ENCODE data around the gene KRTAP4-5.

- TF ChIP-seq, protein P1, sequence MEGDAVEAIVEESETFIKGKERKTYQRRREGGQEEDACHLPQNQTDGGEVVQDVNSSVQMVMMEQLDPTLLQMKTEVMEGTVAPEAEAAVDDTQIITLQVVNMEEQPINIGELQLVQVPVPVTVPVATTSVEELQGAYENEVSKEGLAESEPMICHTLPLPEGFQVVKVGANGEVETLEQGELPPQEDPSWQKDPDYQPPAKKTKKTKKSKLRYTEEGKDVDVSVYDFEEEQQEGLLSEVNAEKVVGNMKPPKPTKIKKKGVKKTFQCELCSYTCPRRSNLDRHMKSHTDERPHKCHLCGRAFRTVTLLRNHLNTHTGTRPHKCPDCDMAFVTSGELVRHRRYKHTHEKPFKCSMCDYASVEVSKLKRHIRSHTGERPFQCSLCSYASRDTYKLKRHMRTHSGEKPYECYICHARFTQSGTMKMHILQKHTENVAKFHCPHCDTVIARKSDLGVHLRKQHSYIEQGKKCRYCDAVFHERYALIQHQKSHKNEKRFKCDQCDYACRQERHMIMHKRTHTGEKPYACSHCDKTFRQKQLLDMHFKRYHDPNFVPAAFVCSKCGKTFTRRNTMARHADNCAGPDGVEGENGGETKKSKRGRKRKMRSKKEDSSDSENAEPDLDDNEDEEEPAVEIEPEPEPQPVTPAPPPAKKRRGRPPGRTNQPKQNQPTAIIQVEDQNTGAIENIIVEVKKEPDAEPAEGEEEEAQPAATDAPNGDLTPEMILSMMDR (IDR thresholded peaks at IDR 0.05), result no peak
- TF ChIP-seq ZFX (IDR thresholded peaks at IDR 0.05; ENCODE audit: borderline replicate concordance), result no peak
Observed at GRCh38 chr17:41141361-41141760, 8.3 kb downstream of the KRTAP4-5 start.
